ENCODE measurements around the gene PPP1R2B. TPM values are rescaled to one million over a fixed set of nuclear protein-coding genes. Genes with fewer than 3 reads are reported as not detected.

Gene PPP1R2B
- total and polyA plus RNA-seq, 2 of the 4 experiments (the other 2 are of a cell fraction): not detected

GRCh38 chr5:156896546-156896945, 46.5 kb downstream of the PPP1R2B start:
- no TSS peak for BruUV-seq (replicated peaks)
- dilution Hi-C loops (cut with HindIII; ENCODE audit: low sequenced_read_pairs, unreplicated experiment): no loop called here
- CTCF ChIA-PET: no interaction called here

More at GRCh38 chr5:156896546-156896945, 46.5 kb downstream of the PPP1R2B start:
- Histone ChIP-seq H2AK9ac (replicated peaks; ENCODE audit: low read depth, low read length, poor library complexity) (no peak overlapping the region), H4K8ac (ENCODE audit: low read depth in 2 of 2, low read length in 2 of 2) (no peak overlapping the region), H3K36me3 (ENCODE audit: control insufficient read depth, insufficient read depth, low read length) (no peaks in the 10 kb centered on the region), H2BK120ac (ENCODE audit: low read depth, low read length) (no peak overlapping the region), H3K4me3 (ENCODE audit: insufficient read depth, low read depth, low read length) (no peak overlapping the region), H3K79me1 (ENCODE audit: low read depth in 1 of 2, low read length in 2 of 2) (no peaks in the 10 kb centered on the region), H3K9me1 (ENCODE audit: insufficient read depth, low read length) (no peaks in the 10 kb centered on the region), H3K56ac (ENCODE audit: extremely low read depth, insufficient read depth, low read length) (no peak overlapping the region), H3K27ac (ENCODE audit: insufficient read depth, low read length) (no peak overlapping the region), H2BK20ac (ENCODE audit: low read depth, low read length) (no peak overlapping the region), H2AFZ (replicated peaks; ENCODE audit: low read length, poor library complexity) (no peak overlapping the region), H3K23ac (ENCODE audit: low read depth, low read length) (no peak overlapping the region), H3K27me3 (ENCODE audit: control insufficient read depth, insufficient read depth, low read length) (no peaks in the 10 kb centered on the region), H3K9me3 (ENCODE audit: control insufficient read depth, insufficient read depth, low read length) (peaks cover 1% of the 10 kb centered on the region; the same call in 1 of the 2 replicates), H4K5ac (ENCODE audit: low read depth, low read length) (no peak overlapping the region), H2BK5ac (ENCODE audit: low read depth, low read length, poor library complexity, severe bottlenecking) (no peak overlapping the region), H2AK5ac (ENCODE audit: low read depth, low read length) (no peak overlapping the region), H3K4me1 (ENCODE audit: control insufficient read depth, insufficient read depth, low read length) (no peaks in the 10 kb centered on the region), H3K14ac (replicated peaks; ENCODE audit: low read depth, low read length) (no peak overlapping the region), H4K91ac (ENCODE audit: insufficient read depth, low read depth, low read length) (no peak overlapping the region), H3K4me2 (ENCODE audit: low read depth, low read length) (no peak overlapping the region), H3K9ac (ENCODE audit: low read depth, low read length) (no peak overlapping the region), H3K4ac (ENCODE audit: low read depth, low read length) (no peak overlapping the region), H3K18ac (ENCODE audit: low read depth, low read length) (no peak overlapping the region), H4K20me1 (ENCODE audit: insufficient read depth, low read length) (no peaks in the 10 kb centered on the region), H2BK15ac (ENCODE audit: low read depth, low read length) (no peak overlapping the region)
- no CpG with 5 or more reads among the region's 7 CpGs for WGBS, 2 experiments (ENCODE audit: extremely low coverage in 2 of 2, insufficient read length in 1 of 2)
- ATAC-seq (ENCODE audit: low read depth) (no peak), DNase-seq (no peak)
- in situ Hi-C loops (cut with MboI; ENCODE audit: low sequenced_read_pairs) (no loop called here), intact Hi-C loops (cut with micrococcal nuclease) (no loop called here)
- POLR2A ChIA-PET (ENCODE audit: unreplicated experiment): no interaction called here
- no peak for TF ChIP-seq RFX5 (IDR thresholded peaks at IDR 0.05; ENCODE audit: low read depth, low read length)
- no peak for TF ChIP-seq RCOR1 (IDR thresholded peaks at IDR 0.05; ENCODE audit: insufficient replicate concordance, low read length)
- TF ChIP-seq CEBPB (IDR thresholded peaks at IDR 0.05; ENCODE audit: low read depth, low read length): no peak
- no peak for TF ChIP-seq MXI1 (IDR thresholded peaks at IDR 0.05; ENCODE audit: borderline replicate concordance, low read depth, low read length)
- no peak for TF ChIP-seq NFE2L2 (IDR thresholded peaks at IDR 0.05; ENCODE audit: low read depth, low read length)
- no peak for TF ChIP-seq ELK1 (IDR thresholded peaks at IDR 0.05; ENCODE audit: borderline replicate concordance, low read depth, low read length)
- TF ChIP-seq MAFK (IDR thresholded peaks at IDR 0.05; ENCODE audit: low read depth, low read length): no peak
- no peak for TF ChIP-seq CHD1 (IDR thresholded peaks at IDR 0.05; ENCODE audit: low read depth, low read length)
- no peak for TF ChIP-seq RAD21 (IDR thresholded peaks at IDR 0.05; ENCODE audit: low read length)
- no peak for TF ChIP-seq USF2 (IDR thresholded peaks at IDR 0.05; ENCODE audit: low read depth, low read length)
- TF ChIP-seq FOS (IDR thresholded peaks at IDR 0.05; ENCODE audit: low read depth, low read length): no peak
- TF ChIP-seq SMC3 (IDR thresholded peaks at IDR 0.05; ENCODE audit: low read depth, low read length): no peak
- TF ChIP-seq MAZ (IDR thresholded peaks at IDR 0.05; ENCODE audit: borderline replicate concordance, low read depth, low read length): no peak
- TF ChIP-seq BHLHE40 (IDR thresholded peaks at IDR 0.05; ENCODE audit: low read depth, low read length): no peak

Measured in IMR-90 (cell line).